Activated T-helper 1 cell treated with Interleukin-2 at 50 U/mL for 16 hours (primary cell): Measurements from ENCODE around the gene NRARP.

Experiments
- DNase-seq: peaks from one replicate; pipeline ENCODE4 v3.0.0-alpha.2; 2020; ENCODE audit warnings: low read depth

Gene NRARP

DNA sequence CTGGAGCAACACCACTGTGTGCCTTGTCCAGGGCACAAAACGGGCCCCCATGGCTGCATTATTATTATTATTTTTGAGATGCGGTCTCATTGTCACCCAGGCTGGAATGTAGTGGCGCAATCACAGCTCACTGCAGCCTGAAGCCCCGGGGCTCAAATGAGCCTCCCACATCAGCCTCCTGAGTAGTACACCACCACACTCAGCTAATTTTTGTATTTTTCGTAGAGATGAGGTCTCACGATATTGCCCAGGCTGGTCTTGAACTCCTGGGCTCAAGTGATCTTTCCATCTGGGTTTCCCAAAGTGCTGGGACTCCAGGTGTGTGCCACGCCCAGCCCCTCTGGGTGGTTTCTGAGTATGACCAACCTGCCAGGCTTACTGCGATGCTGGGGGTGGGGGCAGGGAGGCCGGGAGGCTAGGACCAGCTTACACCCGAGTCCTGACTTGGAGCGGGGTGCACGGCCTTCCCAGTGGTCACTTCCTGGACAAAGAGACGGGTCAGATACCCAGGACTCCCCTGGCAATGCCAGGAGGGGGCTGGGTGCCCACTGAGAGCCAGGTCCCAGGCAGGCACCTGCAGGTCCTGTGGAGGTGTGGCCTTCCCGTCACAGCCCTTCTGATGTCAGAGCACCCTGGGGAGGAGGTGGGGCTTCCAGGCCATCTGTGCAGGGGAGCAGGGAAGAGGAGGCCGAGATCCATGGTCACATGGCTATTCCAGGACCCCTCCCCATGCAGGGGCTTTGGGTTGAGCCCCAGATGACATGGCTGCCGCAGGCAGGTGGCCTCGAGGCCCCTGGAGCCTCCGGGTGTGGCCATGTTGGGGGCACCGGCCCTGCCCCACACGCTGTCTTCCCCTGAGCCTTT lies 8.3 kb upstream of the NRARP start:
- DNase-seq: no peak

DNA sequence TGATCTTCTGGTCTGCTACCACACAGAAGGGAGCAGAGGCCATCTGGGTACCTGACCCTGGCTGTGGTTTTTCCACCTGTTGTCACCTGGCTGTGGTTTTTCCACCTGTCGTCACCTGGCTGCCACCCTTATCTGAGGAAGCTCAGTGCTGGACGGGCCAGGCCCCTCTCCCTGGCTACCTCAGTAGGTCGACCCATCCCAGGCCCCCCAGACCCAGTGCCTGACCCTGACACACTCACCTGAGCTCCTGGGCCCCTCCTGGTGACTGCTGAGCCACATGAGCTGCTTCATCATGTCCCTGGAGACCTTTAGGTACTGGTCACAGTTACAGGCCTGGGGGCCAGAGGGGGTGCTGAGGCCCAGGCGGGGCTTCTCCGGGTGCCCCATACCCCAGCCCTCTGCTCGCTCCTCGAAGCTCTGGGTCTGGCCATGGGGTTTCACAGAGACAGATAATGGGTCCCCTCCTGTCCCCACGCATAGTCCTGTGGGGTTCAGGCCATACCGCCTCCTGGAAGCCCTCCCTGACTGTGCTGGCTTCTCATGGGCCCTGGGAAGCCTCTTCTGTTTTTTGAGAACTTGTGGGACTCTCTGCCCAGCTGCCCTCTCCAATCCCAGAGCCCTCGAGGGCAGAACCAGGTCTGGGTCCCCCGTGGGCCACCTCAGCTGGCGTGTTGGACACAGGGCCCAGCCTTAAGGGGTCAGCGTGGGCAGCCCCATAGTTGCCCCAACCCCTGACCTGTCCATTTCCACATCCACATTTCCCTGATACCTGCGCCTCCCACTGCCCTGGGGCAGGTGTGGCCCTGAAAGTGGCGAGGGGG lies 7.5 kb upstream of the NRARP start:
- DNase-seq: no peak

DNA sequence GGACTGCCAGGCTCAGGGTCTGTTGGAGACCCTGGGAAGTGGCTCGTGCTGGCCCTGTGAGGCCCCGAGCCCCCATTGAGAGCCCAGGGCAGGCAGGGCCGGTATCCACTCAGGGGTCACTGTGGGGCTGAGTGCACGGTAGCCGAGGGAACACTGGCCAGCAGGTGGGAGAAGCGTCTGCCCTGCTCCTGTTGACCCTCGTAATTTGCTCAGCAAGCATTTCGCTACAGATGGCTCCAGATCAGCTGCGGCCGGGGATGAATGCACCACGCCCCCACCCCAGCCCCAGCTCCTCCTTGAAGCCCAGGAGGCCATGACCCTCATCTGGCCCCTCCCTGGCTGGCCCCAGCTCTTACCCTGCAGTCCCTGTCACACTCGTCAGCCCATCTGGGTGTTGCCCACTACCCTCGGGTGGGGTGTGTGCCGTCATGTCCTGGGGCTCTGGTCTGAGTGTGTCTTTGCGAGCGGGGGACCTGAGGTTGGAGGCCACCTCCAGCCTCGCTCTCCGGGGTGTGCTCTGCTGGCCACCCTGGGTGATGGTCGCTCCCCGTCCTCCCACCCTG lies 6.1 kb upstream of the NRARP start:
- no peak for DNase-seq

DNA sequence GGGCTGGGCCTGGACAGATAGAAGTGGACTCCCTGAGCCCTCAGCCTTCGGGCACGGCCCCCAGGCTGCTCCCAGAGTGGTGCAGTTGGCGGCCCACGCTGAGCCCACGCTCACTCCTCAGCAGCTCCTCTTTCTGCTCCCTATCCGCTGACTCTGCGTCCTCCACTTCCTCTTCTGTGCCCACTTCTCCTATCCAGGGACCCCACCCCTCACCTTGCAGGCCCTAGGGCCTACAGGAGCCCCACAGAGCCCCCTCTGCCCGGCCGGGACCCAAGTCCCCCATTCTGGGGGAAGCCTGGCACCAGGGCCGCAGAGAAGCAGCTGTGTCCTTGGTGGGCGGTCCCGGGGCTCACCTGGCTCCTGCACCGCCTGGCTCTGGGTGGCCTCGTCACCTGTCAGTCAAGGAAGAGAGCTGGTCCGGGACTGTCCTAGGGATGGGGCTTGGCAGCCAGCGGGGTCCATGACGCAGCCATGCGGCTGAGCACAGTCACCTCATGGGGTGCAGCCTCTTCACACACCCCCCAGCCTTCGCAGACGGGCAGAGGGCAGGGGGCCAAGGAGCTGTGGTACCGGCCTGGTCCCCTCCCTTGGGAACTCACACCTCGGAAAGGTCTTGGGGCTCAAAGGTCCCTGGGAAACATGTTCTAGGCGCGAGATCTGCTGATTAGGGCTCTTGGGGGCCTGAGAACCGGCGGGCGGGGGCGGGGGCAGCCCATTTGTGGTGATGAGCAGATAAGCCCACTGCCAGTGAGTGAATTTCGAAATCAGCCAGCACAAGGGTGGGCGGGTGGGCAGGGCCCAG lies 5.4 kb upstream of the NRARP start:
- no peak for DNase-seq

DNA sequence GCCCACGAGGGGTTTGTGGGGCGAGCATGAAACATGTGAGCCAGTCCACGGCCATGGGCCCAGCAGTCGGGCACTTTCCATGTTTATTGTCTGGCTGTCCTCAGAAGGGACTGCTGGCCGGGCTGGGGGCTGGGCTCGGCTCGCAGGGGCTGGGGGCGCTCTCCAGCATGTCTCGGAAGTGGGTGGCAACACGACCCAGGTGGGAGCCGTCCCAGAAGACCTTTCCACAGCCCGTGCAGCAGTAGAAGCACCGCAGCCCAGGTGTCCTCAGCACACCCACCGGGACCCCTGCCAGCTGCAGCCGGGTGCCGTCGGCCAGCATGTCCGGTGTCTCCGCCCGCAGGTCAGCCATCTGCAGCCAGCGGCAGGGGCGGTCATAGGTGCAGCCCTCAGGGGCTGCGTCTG lies 4.8 kb upstream of the NRARP start:
- no peak for DNase-seq

DNA sequence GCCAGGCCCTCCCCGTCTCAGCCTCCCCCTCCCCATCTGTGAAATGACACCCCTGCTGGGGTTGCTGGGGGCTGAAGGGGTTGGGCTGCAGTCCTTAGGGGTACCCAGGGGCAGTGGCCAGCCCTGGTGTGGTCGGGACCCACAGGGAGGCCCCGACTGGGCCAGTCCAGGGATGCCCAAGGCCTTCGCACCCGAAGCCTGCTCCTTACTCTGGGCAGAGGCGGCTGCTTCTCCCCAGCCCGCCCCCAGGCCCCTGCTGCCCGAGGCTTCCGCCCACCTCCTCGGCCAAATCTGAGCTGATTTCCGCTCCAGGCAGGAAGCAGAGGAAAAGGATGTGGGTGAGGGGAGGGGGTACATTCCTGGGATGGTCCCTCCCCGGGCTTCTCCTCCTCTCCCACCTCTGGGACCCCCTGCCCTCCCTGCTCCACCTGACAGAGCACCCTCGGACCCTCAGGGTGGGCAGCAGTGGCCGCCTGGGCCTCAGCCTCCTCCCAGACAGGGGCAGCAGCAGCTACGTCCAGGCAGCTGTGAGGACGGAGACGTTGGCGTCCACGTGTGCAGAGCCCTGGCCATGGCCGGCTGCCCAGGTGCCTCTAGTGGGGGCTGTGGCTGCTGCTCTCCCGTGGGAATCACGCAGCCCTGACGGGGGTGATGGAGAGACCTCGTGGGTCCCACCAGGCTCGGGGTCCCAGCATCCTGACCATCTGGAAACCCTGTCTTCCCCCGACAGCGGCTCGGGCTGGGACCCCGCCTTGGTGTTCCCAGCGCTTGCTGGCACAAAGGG lies 4.2 kb upstream of the NRARP start:
- no peak for DNase-seq

DNA sequence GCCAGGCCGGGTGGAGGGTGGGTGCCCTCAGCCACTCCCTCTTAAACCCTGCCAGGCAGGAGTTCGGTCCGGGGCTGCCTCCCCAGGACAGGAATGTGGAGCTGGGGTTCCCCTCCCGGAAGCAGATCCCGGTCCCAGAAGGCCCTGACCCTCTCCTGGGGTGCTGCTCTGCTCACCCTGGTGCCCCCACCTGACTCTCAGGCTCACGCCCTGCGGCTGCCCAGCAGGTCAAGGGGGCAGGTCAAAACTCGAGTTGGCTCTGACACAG lies 3.7 kb upstream of the NRARP start:
- DNase-seq: no peak

DNA sequence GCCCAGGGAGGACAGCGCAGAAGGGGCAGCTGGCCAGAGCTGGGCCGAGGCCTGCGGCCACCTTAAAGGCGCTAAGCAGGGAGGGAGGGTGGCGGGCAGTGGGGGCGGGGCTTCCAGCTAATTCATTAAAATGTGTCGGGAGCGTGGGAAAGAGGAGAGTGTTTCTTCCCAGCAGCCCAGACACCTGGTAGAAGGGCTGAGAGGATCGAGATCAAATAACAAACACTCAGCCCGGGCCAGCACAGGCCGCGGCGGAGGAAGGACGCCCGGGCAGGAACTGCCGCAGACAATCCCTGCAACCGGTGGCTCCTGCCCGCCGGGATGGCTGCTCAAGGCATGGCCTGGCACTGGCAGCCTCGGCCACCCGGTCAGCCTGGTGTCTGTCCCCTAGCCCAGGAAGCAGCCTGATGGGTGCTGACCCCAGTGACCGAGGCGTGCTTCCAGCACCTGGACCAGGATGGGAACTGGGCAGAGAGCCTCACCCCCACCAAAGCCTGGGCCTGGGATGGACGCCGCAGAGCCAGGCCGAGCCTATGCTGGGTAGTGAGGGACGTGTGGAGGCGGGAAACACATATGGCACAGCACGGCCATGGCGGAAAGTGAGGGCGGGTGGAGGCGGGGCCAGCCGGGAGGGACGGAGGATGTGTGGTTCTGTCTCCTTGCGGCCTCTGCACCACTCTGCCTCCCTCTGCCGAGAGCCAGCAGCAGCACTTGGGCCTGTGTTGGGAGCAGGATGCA lies 3.2 kb upstream of the NRARP start:
- DNase-seq: peak; percentile 44

DNA sequence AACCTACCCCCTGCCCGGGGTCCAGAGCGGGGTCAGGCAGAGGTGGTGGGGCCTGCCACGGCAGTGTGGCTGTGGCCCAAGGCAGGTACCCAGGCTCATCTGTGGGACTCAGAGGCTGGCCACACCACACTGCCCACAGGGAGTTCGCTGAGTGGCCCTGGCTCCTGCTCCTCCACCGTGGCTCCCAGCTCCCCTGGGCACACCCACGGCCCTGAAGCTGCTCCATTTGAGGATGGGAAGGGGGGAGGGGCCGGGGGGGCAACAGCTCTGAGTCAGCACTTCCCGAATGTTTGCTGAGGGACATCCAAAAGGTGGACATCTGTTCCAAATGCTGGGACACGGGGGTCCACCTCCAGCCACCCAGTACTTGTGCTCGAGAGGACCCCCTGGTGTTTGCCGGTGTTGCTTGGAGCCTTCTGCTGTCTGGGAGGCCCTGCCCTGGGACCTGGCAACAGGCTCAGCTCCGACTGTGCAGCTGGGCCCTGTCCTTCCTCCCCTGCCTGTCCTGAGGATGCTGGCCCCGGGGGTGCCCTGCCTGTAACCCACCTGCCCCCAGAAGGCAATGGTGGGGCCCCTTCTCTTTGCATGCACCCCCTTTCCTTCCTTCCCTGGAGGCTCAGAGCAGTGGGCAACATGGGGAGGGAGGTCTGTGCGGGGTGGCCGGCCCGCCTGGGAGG lies 2.5 kb upstream of the NRARP start:
- no peak for DNase-seq

DNA sequence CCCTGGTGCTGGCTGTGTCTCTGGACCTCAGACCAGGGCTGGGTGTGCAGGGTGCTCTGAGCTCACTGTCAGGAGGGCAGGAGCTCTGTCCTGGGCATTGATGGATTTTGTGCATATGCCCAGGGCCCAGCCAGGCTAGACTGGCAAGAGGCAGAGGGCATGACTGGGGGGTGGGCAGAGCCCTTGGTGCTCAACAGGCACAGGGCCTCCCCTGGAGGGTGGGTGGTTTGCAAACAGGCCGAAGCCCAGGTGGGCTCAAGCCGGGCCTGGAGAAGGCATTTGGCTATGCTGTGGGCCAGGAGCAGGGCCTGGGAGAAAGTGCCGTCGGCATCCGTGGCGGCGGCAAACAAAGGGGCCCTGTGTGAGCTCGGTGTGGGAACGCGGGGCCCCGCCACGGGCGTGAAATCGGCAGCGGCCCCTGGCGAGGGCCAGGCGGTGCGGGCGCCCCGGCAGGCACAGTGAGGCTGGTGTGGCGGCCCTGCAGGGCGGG lies 1.9 kb upstream of the NRARP start:
- DNase-seq: no peak

DNA sequence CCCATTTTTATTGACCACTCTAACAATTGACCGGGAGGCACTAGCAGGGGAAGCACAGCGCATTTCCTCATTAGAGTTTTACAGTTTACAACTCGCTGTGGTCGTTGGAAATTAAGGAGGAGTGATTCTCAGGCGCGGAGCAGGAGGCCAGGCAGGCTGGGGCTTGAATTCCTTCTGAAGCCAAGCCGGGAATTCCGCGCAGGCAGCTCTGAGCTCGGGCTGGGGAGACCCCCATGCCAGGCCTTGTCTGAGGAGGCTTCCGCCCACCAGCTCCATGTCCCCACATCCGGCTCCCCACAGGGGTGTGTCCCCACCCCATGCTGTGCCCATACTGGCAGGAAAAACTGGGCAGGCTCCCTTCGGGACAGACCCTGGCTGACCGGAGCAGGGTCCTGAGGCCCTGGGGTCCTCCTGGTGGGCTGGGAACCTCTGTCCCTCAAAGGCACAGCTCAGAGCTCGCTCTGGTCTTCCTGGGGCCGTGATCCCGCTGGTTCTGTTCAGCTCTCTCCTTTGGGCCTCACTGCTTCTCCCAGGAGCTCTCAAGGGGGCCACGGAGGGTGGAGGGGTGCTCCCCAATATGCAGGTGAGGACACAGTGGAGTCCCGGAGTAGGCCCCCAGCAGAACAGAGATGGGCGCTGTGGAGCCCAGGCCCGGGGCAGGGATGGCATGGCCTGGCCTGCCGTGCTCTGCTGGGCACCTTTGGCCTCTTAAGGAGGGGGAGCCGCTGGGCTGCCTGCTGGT lies 1.3 kb upstream of the NRARP start:
- DNase-seq: no peak

DNA sequence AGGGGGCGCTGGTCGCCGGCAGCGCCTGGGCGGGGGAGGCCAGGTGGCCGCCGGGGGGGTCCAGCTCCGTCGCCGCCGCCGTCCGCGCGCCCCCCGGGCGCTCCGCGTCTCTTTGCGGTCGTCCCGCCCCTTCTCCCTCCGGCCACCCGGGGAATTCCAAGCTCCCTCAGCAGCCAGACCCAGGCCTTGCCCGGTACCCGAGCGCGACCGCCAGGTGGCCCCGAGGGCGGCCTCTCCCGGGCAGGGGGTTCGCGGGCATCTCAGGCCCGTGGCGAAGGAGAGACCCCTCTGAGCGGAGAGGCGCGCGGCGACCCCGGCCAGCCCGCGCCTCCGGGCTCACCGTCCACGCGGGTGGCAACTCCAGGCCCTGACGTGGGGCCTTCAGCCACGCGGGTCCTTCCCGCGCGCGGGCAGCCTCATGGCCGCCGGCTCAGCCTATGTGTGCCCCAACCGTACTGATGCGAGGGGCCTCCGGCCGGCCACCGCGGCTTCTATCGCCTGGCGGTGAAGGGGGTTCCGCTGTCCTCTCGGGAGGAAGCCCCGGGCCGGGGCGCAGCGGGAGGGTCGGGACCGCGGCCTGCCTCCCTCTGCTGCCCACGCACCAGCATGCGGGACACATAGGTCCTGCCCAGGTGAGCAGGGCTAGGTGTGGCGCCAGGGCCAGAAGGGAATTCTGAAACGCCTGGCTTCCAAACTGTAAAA lies 529 bp upstream of the NRARP start:
- DNase-seq: no peak

DNA sequence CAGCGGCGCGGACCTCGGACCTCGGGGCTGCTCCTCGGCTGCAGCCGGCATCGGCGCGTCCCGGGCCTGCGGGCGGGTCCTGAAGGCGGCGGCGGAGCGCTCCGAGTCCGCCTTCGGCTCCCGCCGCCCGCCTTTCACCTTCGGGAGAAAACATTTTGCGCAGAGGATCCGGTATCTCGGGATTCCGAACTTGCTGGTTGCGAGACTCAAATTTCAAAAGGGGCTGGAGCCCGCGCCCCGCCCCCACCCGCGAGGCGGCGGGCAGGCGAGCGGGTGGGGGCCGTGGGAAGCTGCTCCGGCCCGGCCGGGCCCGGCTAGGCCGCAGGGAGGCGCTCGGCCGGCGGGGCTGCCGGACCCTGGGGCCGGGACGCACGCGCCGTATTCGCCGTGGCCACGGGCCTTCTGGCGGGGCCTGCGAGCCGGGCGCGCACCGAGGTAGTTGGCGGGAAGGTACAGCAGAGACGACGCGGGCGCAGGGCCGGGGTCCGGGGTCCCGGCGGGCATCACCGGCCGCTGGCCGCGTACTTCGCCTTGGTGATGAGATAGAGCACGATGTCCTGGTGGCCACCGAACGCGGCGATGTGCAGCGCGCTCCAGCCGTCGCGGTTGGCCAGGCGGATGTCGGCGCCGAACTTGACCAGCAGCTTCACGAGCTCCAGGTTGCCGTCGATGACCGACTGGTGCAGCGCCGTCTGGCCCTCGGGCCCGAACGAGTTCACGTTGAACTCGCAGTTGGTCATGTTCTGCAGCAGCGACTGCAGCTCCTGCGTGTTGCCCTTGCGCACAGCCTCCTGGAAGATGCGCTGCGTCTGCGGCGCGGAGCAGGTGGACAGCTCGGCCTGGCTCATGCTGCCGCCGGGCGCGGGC lies 757 bp downstream of the NRARP start:
- no peak for DNase-seq

DNA sequence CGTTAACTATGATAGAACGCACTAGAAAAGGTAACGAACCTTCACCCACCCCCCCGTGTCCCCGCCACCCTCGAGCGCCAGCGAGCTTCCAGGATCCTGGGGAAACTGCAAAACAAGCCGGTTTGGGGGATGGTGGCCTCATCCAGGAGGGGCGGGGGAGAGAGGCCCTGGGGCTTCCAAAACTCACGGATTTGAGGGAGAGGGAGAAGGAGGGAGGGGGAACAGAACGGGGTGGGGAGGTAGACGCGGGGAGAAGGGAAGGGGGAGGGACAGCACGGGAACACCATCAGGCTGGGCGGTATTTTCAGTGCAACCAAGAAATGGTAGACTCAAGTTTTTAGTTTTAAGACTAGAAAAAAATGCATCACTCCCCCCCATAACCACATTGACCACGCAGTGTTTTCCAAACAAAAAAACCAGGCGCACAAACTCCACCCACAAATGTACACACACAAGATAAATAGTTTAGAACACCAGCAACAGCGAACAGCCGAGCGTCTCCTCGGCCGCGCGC lies 1.4 kb downstream of the NRARP start:
- DNase-seq: no peak

DNA sequence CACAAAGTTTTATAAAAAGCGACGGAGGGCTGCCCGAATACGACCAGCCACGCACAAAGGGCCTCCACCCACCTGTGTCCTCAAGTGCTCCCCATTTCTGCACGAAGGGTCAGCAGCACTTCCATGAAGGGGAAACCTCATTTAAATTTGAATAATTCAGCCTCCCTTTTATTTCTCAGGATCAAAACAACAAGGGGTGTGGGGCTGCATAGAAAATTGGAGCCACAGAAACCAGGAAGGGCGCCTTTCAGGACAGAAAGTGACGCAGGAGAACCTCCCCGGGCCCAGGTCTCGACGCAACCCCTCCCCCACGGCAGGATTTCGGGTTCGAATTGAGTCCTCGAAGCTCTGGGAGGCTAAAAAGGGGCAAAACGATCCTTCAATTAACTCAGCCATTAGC lies 2.1 kb downstream of the NRARP start:
- DNase-seq: no peak

DNA sequence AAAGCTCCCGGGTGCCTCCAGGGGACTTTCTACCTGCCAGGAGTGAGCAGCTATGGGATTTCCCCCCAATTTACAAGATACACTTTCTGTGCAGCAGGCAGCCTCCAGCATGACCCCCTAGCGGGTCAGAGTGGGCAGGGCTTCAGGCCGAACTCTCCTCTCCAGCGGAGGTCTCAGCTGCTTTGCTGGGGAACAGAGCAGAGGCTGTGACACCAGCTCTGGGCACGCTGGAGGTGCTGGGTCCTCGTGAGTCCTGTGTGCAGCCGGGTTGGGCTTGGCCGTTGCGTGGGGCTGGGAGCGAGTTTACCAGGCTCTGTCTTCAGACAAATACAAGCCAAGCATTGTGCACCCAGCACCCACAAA lies 2.9 kb downstream of the NRARP start:
- DNase-seq: no peak

DNA sequence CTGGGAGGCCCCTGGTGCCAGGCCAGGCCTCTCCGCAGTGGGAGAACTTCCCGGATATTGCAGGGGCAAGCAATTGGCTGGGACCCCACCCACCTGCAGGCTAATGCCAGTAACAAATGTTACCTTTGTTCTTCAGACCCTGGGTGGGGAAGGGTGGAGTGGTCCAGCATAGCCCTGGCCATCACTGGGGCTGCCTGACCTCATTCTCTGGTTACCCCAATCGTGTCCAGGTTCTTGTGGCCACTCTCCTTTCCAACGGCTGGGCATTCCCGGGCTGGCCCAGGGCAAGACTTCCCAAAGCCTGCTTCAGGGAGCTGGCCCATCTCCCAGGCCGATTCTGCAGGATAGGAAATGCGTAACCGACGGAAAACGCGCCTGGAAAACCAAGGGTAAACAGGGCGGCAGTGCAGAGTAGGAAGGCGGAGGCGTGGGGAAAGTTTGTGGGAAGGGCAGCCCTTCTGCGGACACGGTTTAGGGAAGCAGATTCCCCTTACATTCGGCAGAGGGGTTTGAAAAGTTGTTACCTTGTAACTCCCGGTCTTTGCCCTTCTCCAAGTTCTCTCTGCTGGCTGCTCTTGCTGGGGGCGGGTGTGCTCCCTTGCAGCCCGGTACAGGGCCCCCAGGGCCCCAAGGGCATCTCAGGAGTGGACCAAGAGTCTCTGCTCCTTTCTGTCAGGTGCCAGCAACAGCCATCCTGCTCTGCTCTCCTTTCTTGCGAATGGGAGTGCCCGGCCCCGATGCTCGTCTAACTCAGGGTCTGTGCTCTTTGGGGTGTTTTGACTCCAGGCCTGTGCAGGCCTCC lies 3.5 kb downstream of the NRARP start:
- no peak for DNase-seq
